NCI-H69 (cell line): ENCODE measurements around the gene ERI3.
A peak's percentile ranks its signal among the peaks of the same experiment; 100 is the strongest.

Experiments used
- DNase-seq: peaks from one replicate; lab custom pipeline; 2025; lab: John Stamatoyannopoulos, UW

ERI3 gene

DNA sequence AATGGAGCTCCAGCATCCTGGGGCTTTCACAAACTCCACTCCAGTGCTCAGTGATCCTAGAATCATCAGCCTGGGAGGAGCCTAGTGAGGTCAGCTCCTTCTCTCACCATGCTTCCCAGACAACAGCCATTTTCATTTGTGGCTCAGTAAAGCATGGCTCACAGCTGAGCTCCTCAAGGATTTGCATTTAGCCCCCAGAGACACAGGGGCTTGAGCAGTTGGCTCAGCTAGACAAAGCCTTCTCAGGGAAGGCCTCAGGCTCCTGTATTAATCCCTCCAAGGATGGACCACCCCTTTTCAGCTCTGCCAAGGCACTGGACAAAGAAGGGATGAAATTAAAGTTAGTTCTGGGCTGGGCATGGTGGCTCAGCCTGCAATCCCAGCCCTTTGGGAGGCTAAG, 39.5 kb downstream of the ERI3 start:
- no peak for DNase-seq

DNA sequence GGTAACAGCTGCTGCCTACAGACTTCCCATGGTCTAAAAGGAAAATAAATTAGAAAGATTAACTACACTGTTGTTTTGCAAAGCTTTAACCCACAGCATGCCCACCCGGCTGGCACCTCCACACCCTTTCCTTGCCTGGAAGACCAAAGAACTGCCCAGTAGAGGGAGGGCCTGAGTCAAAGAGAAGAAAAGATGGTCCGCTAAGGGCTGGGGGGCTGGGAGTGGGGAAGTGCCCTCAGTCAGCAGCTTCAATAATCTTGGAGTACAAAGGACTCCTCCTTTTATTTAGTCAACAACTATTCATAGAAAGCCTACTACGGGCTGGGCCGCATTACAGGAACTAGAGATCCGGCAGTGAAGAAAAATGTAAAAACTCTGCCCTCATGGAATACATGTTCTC, 40.6 kb downstream of the ERI3 start:
- peak; percentile 19 for DNase-seq

DNA sequence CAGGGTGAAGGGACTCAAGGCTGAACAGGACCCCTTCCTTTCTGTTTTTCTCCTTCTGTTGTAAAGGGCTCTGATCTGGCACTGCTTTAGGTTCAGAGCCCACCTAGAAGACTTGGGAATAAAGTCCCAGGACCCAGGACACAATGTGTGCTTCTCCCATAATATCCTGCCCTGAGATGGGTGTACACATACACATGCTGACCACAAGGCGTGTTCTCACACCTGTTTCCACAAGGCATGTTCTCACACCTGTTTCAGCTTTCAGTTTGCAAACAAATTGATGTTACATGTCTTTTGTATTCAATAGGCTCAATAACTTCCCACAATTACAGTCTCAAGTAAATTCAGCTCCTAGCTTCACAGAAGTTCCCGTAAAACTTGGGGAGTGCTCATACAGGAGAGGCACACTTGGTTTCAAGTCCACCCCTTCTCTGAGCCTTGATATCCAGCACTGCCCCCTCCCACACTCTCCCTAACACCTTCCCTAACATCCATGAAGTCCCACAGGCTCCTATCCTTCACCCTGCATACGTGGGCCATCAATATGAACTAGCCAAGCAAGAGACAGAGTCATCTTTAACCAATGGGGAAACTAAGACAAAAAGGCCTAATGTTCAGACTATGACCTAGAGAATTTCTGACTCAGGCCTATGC, 41.7 kb downstream of the ERI3 start:
- no peak for DNase-seq

DNA sequence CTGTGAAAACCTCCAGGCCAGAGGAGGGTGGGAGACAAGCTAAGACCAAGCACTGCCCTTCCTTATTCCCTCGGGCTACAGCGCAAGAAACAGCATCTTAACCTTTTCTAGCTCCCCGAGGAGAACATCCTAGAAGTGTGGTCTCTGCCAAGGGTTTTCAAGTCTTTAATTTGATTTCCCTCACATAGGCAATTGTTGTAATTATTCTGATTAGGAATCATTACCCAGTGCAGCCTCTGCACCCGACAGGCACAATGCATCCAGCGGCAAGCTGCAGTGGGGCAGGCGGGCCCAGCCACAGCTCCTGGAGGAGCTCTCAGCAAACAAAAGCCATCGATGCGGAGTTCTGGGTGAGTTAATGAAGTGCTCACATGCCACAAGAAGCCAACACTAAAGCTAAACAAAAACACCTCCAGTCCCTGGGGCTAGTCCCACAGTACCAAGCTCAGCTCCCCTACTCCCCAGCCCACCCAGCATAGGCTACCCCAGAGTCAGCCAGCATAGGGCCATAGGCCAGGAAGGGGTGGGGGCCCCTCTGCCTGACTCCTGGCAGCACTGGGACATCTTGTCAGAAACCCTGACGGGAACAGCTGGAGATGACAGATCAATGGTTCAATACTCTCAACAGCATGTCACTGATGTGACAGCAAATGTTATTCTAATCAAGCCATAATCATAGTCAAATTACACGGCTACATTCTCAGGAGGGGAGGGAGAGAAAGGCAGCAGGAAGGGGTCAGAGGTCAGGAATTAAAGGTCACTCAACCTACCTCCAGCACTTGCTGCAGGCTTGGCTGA, 42.5 kb downstream of the ERI3 start:
- no peak for DNase-seq

DNA sequence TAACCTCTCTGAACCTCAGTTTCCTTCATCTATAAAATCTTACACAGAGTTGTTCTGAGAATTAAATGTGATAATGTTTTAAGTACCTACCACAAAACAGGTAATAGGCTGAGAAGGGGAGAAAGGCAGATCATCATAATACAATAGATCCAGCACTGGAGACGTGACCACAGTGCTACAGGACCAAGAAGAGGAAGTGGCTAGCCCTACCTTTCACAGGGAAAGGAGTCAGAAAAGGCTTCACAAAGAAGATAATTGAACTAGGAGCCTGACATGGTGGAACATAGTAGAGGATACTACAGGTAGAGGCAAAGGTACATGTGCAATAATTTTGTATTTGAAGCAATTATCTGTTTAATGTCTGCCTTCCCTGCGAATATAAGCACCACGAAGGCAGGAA, 45.1 kb downstream of the ERI3 start:
- no peak for DNase-seq

DNA sequence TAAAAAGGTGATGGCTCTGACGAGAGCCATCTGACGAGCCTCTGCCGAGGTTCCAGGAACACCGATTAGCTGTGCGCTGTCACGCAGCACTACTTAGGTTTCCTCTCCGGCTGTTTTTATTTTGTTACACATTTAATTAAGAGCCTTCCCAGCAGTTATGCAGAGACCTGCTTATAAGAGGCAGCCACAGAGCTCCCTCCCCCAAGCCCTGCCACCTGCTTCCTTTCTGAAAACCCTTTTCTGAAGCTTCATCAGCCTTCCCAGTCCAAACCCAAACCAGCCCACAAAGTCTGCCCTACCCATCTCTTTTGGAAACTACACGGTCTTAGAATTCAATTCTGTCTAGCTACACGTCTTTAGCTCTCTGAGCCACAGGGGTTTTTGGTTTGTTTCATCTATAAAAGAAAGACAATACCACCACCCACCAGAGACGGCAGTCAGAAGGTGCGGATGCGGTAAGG, 49.1 kb downstream of the ERI3 start:
- no peak for DNase-seq

DNA sequence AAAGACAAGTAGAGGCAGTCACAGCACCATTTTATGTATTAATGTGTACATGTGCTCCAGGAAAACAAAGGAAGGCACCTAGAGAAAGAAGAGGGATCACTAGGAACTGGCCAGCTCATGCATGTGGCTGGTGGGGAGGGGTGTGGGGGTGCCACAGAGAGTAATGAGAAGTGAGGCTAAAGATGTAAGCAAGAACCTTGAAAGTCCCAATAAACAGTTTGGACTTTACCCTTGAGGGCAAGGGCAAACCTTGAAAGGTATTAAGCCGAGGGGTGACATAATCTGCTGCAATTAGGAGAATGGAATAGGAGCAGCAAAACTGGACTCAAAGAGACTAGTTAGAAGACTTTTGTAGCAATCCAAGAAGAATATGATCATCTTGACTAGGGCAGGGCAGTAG, 51.5 kb downstream of the ERI3 start:
- no peak for DNase-seq

DNA sequence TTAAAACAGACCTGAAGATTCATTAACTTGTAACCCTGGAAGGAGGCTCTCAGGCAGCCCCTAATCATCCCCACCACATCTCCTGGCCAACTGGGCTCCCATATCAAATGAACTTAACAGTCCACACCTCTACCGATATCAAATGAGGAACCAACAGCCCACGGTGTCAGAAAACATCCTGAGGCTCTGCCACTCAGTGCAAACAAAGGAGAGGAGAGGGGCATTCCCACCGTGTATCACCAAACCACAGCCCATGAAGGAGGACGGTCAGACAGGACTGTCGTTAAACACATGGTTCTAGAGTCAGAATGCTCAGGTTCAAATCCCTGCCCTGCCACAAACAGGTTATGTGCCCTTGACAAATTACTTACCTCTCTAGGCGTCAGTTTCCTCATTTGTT, 52.5 kb downstream of the ERI3 start:
- no peak for DNase-seq

DNA sequence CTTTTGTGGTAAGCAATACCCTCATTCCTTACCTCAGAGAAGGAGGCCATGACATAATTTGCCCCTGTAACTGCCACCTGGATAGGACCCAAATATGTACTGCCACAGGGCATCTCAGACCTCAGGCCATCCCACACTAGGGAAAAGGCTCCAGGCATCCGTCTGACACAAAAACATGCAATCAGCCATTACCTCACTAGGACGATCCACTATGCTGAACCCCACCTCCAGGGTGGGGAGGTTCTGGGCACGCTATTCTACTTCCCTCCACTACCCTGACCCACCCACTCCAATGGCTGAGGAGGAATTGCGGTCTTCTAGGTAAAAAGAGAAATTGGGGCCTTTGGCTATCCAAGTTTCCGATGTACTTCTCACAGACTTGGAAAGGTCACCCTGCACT, 53.6 kb downstream of the ERI3 start:
- no peak for DNase-seq

DNA sequence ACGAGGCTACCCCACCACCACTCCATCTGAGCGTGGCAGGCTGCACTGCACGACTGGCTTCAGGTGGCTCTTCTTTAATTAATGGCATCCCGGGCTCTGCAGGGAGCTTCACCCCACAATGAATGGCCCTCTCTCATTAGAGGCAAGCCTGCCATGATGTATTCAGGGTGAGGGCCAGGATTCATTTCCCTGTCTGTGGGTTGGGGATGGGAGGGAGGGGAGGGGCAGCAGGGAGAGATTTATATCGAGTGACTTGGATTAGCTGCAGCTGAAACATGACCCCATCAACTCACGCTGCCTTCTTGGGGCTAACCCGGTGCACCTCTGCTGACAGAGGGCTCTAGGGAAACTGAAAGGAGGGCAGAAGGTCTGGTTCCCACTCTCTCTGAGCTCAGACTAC, 54.2 kb downstream of the ERI3 start:
- DNase-seq, result peak; percentile 63

DNA sequence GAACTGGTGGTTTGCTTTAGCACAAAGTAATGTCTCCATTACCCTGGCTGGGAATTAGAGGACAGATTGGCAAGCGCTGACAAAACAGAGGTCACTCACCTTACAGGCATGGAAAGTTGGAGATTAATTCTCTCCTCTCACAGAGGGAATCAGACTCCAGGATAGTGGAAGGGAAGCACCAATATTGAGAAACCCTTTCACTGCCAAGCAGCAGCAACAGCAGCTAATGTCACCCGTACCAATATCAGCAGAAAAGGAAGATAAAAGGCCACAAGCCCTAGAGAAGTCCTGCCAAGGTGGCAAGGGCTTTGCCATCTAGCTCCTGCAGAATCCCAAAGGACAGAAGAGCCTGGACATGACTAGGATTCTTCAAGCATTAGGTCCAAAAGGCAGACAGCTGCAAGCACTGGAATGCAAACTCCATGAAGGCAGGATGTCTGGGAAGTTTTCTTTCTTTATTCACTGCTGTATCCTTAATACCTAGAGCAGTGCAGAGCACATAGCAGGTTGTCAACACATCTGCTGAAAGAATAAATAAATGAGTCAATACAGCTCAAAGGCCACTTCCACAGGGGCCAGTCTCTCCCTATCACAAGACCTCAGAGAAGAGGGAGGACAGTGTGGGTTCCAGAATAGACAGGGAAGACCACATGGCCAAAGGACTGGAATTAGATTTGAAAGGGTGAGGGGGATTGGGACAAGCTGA, 57.2 kb downstream of the ERI3 start:
- DNase-seq, result no peak

DNA sequence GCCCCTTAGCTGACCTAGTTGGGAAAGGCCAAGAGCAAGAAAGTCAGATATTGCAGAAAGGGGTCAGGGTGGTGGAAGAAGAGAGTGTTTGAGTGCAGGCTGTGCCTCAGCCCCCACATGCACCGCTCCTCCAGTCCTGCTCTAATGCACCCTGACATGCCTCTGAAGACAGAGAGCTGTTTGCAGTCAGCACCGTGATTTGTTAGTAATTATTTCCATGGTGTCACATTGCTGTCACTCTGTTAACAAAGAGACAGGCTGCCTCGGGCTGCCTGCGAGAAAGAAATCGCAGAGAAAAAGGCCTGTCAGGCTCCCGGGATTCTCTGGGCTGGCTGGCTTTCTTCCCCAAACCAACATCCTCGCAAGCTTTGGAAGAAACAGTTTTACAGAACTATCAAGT, 58.3 kb downstream of the ERI3 start:
- no peak for DNase-seq

DNA sequence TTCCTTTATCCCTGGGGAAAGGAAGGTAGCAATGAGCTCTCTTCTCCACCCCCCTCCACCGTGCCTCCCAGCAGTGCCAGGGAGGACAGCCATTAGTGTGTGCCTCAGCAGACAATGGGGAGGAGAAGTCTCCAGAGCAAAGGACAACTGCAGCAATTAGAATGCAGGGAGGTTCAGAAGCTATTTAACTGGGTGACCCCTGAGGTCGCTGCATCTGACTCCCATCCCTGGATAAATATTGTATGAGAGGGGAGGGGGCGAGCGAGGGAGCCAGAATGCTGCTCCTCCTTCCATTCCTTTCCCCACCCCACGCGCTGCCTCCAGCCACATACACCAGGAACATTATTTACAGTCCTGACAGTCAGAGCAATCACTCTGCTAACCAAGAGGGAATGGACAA, 59.0 kb downstream of the ERI3 start:
- DNase-seq, result peak; percentile 19

DNA sequence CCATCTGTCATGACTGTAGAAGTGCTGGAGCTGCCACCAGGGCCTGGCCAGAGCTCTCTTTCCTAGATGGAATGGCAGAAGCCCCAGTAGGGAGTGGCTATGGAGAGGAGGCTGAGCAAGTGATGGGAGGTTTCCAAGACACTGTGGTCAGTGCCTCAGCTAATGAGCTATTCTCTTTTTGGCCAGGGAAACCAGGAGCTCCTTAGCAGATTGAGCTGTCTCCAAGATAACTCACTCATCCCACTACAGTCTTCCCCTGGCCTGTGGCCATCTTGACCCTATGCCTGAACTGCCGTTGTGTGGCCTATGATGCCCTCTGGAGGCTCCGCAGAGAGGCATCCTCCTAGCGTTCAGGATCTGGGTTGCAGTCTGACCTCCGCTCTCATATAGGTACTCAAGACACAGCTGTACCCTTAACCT, 60.5 kb downstream of the ERI3 start:
- DNase-seq, result peak; percentile 39

DNA sequence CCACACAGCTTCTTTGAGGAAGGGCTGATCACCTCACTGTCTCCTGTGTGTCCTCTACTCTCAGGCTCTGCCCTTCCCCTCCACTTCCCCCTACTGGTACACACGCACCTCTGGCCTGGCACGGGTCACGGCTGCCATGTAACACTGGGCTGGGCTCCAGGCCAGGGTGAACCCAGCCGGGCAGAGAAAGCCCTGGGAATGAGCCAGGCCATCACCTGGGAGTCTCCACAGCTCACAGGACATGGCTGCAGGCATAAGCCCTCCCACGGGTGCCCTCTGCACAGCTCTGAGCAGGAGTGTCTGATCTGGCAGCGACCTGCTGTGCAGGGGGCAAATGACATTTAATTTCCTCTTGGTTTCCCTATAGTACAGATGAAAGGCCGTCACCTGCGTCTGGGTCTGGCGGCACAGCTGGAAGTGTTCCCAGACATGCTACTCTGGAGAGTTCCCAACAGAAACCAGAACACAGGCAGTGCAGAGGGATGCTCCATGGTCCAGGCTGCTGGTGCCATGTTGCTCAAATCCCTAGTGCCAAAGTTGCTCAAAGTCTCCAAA, 61.2 kb downstream of the ERI3 start:
- DNase-seq, result peak; percentile 83

DNA sequence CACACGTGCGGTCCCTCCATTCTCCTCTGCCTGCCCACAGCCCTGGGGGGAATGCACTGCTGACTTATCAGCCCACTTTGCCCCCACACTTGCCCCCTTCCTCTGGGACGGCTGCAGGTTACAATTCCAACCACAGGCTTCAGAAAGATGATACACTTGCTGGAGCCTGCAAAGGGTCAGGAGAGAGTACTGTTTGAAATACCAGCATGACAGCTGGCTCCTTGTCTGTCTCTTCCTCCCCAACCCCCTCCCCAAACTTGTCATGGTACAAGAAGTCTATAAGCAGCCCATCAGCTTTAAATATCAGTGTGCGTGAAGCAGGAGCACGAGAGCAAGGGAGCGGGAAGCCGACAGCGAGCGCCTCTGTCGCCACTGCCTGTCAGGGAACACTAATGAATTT, 62.4 kb downstream of the ERI3 start:
- no peak for DNase-seq

DNA sequence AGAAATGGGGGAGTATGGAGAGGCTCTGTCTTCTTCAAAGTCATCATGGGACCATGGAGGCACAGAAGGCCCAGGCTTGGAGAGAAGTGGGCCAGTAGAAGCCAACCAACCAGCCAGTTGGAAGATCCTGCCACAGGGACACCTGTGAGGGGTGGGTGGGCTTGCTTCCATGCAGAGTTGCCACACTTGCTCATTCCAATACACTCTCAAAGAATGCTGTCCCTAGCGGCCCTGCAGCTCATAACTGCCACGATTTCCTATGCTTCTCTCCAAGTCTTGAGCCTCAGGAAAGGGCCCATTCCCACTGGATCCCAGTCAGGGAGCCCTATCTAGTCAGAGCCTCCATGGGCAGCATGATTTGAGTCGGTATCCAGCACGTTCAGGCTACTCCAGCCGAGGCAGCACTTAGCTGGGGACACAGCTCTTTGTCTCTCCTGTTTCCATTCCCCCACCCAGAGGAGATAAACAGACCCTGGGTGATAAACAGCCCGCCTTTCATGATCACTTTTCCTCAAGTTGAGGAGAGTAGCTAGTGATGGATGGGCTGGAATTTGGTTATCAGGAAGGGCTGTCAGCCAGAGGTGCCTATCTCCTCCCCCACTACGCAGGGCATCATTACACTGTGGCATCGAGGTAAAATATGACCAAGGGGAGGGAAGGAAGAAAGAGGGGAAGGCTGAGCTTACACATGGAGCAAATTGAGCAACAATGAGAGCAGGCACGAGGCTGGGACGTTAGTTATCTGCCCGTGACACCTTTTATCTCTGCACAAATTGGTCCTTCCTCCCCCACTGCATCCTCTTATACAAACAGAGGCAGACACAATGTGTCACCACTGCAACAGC, 64.6 kb downstream of the ERI3 start:
- peak; percentile 31 for DNase-seq

DNA sequence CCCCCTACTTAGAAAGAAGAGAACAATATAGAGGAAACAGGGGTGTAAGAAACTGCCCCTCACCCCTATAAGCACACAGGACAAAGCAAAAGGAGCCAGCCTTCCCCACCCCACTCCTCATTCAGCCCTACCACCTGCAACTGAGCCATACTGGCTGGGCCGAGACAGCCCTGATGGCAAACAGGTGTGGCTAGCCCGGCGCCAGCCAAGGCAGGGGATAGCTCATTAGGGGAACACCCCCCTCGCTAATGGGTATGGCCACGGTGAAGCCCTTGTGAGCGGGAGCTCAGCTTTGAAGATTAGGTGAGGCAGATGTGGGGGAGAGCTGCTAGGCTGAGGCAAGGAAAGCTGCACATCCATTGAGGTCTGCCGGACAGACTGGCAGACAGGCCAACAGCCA, 65.5 kb downstream of the ERI3 start:
- peak; percentile 90 for DNase-seq

DNA sequence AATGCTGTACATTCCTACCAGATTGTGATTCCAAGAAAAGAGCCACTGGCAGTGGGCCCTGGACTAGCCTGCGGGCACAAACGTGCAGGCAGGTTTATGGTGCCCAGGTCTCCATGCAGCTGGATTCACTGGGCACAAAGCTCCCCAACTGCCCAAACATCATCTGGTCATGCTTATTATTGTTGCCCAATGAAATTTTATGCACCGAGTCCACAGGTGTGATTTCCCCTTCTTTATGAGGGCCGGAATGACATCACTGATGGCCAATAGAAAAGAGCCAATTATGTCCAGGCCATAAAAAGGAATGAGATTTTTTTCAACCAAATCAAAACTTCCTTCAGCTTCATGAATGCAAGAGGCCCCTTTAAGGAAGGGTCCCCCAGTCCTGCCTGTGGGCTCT, 66.2 kb downstream of the ERI3 start:
- peak; percentile 75 for DNase-seq

DNA sequence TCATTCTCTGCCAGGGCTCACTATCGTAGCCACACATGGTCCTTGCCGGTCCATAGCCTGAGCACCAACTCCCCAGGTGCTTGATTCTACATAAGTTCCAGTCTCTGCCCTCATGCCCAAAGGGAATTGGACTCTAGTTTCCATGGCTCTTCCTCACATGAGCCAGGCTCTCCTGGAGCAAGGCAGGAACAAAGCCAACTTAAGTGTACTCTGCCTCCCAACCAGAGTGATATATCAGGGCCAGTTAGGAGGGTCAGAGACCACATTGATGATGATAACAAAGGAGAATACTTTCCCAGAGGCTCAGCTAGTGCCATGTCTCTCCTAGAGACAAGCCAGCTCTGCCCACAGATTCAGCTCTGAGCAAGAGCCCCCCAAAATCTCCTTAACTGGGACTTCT, 70.9 kb downstream of the ERI3 start:
- peak; percentile 69 for DNase-seq

DNA sequence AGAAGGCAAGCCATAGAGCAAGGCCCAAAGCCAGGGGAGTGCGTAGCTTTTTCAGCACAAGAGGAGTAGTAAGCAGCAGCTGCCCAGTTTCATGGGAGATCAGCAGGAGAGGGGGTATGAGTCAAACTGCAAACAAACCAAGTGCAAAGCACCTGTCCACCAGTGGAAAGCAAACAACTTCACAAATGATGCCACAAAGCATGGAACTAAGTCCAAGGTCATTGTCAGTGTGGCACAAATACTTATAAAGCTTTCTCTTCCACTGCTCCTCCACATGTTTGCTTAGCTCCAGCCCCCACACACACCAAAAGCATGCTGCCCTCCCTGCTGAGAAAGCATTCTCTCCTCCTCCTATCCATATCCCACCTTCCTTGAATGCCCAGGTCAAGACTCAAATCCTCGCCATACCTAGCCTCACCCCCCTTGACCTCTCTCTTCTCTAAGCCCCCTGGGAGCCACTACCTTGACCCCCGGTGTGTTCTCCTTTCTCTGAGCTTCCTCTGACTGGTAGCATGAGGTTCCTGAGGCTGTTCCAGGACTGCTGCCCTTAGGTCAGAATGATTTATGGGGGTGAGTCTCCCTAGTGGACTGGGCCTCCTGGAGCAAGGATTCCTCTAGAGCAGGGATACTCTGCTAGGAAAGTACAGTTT, 71.4 kb downstream of the ERI3 start:
- DNase-seq, result peak; percentile 94
